OCI-LY1 (cell line): ENCODE data around the gene TIMM8B.

ENCODE experiments used
- H2AFZ ChIP-seq: fragments of 200-600 bp; sonication (generic), shearing (Covaris generic); 2 replicates; pipeline ENCODE4 v1.6.0; 2014; ENCODE audit warnings: antibody characterized with exemption, mild to moderate bottlenecking, low read length
- H3F3A ChIP-seq: fragments of 200-600 bp; sonication (generic), shearing (Covaris generic); 2 replicates; pipeline ENCODE4 v1.6.0; 2014; ENCODE audit warnings: mild to moderate bottlenecking, antibody characterized with exemption, low read length, moderate library complexity; ENCODE audit not compliant: insufficient read depth
- H3K27ac ChIP-seq: fragments of 200-600 bp; sonication (generic); 2 replicates; pipeline ENCODE4 v1.5.1; 2014; ENCODE audit warnings: low read length, mixed run types, mild to moderate bottlenecking, low read depth; ENCODE audit not compliant: poor library complexity, severe bottlenecking
- H3K27me3 ChIP-seq: fragments of 200-600 bp; sonication (generic); 2 replicates; pipeline ENCODE4 v1.6.0; 2014; ENCODE audit warnings: antibody characterized with exemption, mild to moderate bottlenecking, low read length, moderate library complexity; ENCODE audit not compliant: insufficient read depth
- H3K36me3 ChIP-seq: fragments of 200-600 bp; sonication (generic); 2 replicates; pipeline ENCODE4 v1.6.1; 2014; ENCODE audit warnings: mild to moderate bottlenecking, antibody characterized with exemption, low read length, moderate library complexity, mixed read lengths; ENCODE audit not compliant: insufficient read depth
- H3K4me1 ChIP-seq: fragments of 200-600 bp; sonication (generic); 2 replicates; pipeline ENCODE4 v1.5.1; 2014; ENCODE audit warnings: mild to moderate bottlenecking, low read length, moderate library complexity; ENCODE audit not compliant: insufficient read depth, severe bottlenecking
- H3K4me2 ChIP-seq: fragments of 200-600 bp; sonication (generic), shearing (Covaris generic); 2 replicates; pipeline ENCODE4 v1.6.1; 2014; ENCODE audit warnings: low read length
- H3K4me3 ChIP-seq: fragments of 200-600 bp; sonication (generic); 2 replicates; pipeline ENCODE4 v1.5.1; 2014; ENCODE audit warnings: low read length, low read depth, mild to moderate bottlenecking, mixed read lengths; ENCODE audit not compliant: poor library complexity, severe bottlenecking
- H3K79me2 ChIP-seq: fragments of 200-600 bp; shearing (Covaris generic); 2 replicates; pipeline ENCODE4 v1.6.1; 2016; ENCODE audit warnings: mixed run types, low read length, mixed read lengths; ENCODE audit not compliant: insufficient read depth
- H3K9ac ChIP-seq: fragments of 200-600 bp; sonication (generic), shearing (Covaris generic); 2 replicates; pipeline ENCODE4 v1.6.1; 2014; ENCODE audit warnings: mild to moderate bottlenecking, low read length, mixed read lengths
- H3K9me2 ChIP-seq: fragments of 200-600 bp; sonication (generic), shearing (Covaris generic); 2 replicates; pipeline ENCODE4 v1.6.1; 2014; ENCODE audit warnings: low read depth, mild to moderate bottlenecking, low read length, mixed read lengths
- H3K9me3 ChIP-seq: fragments of 200-600 bp; shearing (Covaris generic); 2 replicates; pipeline ENCODE4 v1.6.1; 2014; ENCODE audit warnings: low read length, mixed read lengths
- H4K20me1 ChIP-seq: fragments of 200-600 bp; sonication (generic), shearing (Covaris generic); 2 replicates; pipeline ENCODE4 v1.6.0; 2016; ENCODE audit warnings: mild to moderate bottlenecking, low read length; ENCODE audit not compliant: insufficient read depth
- CTCF ChIP-seq: fragments of 200-600 bp; sonication (generic), shearing (Covaris generic); IDR thresholded peaks from 2 replicates; pipeline ENCODE4 v1.5.1; 2017; ENCODE audit warnings: mild to moderate bottlenecking, antibody characterized with exemption, low read length, moderate library complexity, mixed read lengths
- EZH2 ChIP-seq: fragments of 200-600 bp; sonication (generic), shearing (Covaris generic); IDR thresholded peaks from 2 replicates; pipeline ENCODE4 v1.8.0; 2017; ENCODE audit warnings: borderline replicate concordance, mixed run types, mild to moderate bottlenecking, antibody characterized with exemption, low read length, moderate library complexity, mixed read lengths

The TIMM8B gene

GRCh38 chr11:112129656-112130055 is 43.1 kb upstream of the TIMM8B start:
- Histone ChIP-seq H3K9me2 (no peaks in the 10 kb centered on the region), H3K36me3 (no peaks in the 10 kb centered on the region), H2AFZ (no peak overlapping the region), H3K4me1 (no peaks in the 10 kb centered on the region), H3K9ac (no peak overlapping the region), H4K20me1 (no peaks in the 10 kb centered on the region), H3K27me3 (no peaks in the 10 kb centered on the region), H3K79me2 (no peaks in the 10 kb centered on the region), H3F3A (no peaks in the 10 kb centered on the region), H3K4me2 (no peak overlapping the region), H3K27ac (no peak overlapping the region), H3K4me3 (no peak overlapping the region), H3K9me3 (no peaks in the 10 kb centered on the region)
- no peak for TF ChIP-seq CTCF
- TF ChIP-seq EZH2 = no peak

- no peaks in the 10 kb centered on the region for H4K20me1 ChIP-seq
- no peak for TF ChIP-seq CTCF
- no peak for TF ChIP-seq EZH2
- H3K4me1 ChIP-seq = no peaks in the 10 kb centered on the region
- H3K79me2 ChIP-seq = no peaks in the 10 kb centered on the region
- no peak overlapping the region for H3K4me3 ChIP-seq
- H2AFZ ChIP-seq = no peak overlapping the region
- H3K27ac ChIP-seq = no peak overlapping the region
- H3K9me3 ChIP-seq = no peaks in the 10 kb centered on the region
- H3K36me3 ChIP-seq = no peaks in the 10 kb centered on the region
- no peak overlapping the region for H3K4me2 ChIP-seq
- no peaks in the 10 kb centered on the region for H3F3A ChIP-seq
- no peaks in the 10 kb centered on the region for H3K9me2 ChIP-seq
- H3K9ac ChIP-seq = no peak overlapping the region
- no peaks in the 10 kb centered on the region for H3K27me3 ChIP-seq
These were observed 42.0 kb upstream of the TIMM8B start for GRCh38 chr11:112128483-112129121.

GRCh38 chr11:112127056-112127455 is 40.5 kb upstream of the TIMM8B start:
- no peaks in the 10 kb centered on the region for H3K9me3 ChIP-seq

More at GRCh38 chr11:112127056-112127455, 40.5 kb upstream of the TIMM8B start:
- Histone ChIP-seq H3K36me3 (no peaks in the 10 kb centered on the region), H3F3A (no peaks in the 10 kb centered on the region), H3K4me2 (no peak overlapping the region), H3K27me3 (no peaks in the 10 kb centered on the region), H3K4me1 (no peaks in the 10 kb centered on the region), H3K79me2 (no peaks in the 10 kb centered on the region), H3K9ac (no peak overlapping the region), H3K4me3 (no peak overlapping the region), H4K20me1 (no peaks in the 10 kb centered on the region), H3K9me2 (no peaks in the 10 kb centered on the region), H2AFZ (no peak overlapping the region), H3K27ac (no peak overlapping the region)
- TF ChIP-seq EZH2 (no peak), CTCF (no peak)
